ENCODE results near the gene TMEM186.

Gene TMEM186

DNA sequence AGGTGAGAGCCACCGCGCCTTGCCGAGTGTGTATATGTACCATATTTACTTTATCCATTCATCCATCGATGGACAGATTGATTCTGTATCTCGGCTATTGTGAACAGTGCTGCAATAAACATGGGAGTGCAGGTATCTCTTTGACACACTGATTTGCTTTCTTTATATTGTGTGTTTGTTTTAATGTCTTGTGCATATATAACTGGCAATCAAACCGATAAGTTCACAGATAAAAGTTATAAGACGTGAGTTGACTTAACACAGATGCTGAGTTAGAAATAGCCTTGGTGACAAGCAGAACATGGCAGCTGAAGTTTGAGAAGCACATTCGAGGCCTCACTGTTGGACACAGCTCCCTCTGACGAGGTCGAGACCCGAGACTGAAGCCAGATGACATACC, 23.2 kb downstream of the TMEM186 start:
- CTCF ChIA-PET = no interaction called here
- Mint-ChIP-seq H3K4me3 (no peak overlapping the region), H3K9me3 (no peaks in the 10 kb centered on the region)

DNA sequence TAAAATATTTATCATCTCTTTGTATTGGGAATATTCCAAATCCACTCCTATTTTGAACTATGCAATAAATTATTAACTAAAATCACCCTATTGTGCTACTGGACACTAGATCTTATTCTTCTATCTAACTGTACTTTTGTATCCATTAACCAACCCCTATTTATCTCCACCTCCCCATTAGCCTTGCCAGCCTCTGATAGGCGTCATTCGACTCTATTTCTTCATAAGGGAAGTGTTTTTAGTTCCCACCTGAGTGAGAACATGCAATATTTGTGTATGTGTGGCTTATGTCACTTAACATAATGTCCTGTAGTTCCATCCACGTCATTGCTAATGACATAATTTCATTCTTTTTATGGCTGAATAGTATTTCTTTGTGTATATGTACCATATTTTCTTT, 23.9 kb downstream of the TMEM186 start:
- no peaks in the 10 kb centered on the region for H3K27me3 Mint-ChIP-seq
- no peak overlapping the region for H3K4me3 Mint-ChIP-seq
- H3K4me1 Mint-ChIP-seq = no peaks in the 10 kb centered on the region
- H3K9me3 Mint-ChIP-seq = no peaks in the 10 kb centered on the region
- CTCF ChIA-PET = no interaction called here
- no peak for DNase-seq
- no peaks in the 10 kb centered on the region for H3K36me3 Mint-ChIP-seq
- no peak overlapping the region for H3K27ac Mint-ChIP-seq

More for the DNA sequence above, 23.2 kb downstream of the TMEM186 start:
- Mint-ChIP-seq H3K27me3 (no peaks in the 10 kb centered on the region), H3K4me1 (no peaks in the 10 kb centered on the region), H3K27ac (no peak overlapping the region), H3K36me3 (no peaks in the 10 kb centered on the region)
- no peak for DNase-seq

DNA sequence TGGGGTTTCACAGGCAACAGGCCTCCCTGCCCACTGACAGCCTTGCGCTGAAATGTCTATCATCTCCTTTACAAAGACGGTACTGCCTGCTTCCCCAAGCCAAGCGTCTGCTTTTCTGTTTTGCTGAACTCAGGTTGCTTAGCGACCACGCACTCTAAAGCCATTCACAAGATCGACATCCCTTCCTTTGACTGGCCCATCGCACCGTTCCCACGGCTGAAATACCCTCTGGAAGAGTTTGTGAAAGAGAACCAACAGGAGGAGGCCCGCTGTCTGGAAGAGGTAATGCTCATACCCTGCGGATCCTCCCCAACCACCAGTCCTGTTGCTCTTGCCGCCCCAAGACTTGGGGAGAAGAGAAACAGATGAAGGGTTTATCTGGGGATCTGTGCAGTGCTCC, 28.7 kb downstream of the TMEM186 start:
- Mint-ChIP-seq H3K4me3 (no peak overlapping the region), H3K27ac (no peak overlapping the region), H3K4me1 (no peaks in the 10 kb centered on the region), H3K9me3 (no peaks in the 10 kb centered on the region), H3K27me3 (no peaks in the 10 kb centered on the region), H3K36me3 (no peaks in the 10 kb centered on the region)
- CTCF ChIA-PET = no interaction called here
- DNase-seq = no peak

- H3K4me3 Mint-ChIP-seq = no peak overlapping the region
- H3K27me3 Mint-ChIP-seq = no peaks in the 10 kb centered on the region
- no peaks in the 10 kb centered on the region for H3K9me3 Mint-ChIP-seq
- CTCF ChIA-PET = no interaction called here
- H3K4me1 Mint-ChIP-seq = no peaks in the 10 kb centered on the region
- H3K36me3 Mint-ChIP-seq = no peaks in the 10 kb centered on the region
- H3K27ac Mint-ChIP-seq = no peak overlapping the region
- no peak for DNase-seq
Measured at GRCh38 chr16:8768283-8768682, 29.2 kb downstream of the TMEM186 start.

DNA sequence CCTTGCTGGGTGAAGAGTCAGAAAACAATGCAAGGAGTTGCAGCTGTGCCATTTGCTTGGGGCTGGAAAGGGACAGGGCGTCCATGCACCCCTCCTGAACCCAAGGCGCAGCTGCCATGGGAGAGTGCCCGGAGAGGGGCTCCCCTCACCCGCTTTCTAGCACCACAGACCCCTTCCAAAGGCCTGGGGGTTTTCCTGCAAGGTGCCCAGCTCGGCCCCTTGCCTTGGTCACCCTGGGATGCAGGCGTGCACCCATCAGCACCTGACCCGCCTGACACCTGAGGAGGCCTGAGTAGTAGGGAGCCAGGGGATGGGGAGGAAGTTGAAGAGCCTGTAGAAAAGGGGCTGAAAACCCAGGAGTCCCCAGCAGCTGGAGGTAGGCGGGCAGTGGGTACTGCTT, 30.3 kb downstream of the TMEM186 start:
- Mint-ChIP-seq H3K27ac (no peak overlapping the region), H3K27me3 (no peaks in the 10 kb centered on the region), H3K4me1 (no peaks in the 10 kb centered on the region), H3K9me3 (no peaks in the 10 kb centered on the region), H3K4me3 (no peak overlapping the region), H3K36me3 (no peaks in the 10 kb centered on the region)
- no peak for DNase-seq
- CTCF ChIA-PET = no interaction called here

DNA sequence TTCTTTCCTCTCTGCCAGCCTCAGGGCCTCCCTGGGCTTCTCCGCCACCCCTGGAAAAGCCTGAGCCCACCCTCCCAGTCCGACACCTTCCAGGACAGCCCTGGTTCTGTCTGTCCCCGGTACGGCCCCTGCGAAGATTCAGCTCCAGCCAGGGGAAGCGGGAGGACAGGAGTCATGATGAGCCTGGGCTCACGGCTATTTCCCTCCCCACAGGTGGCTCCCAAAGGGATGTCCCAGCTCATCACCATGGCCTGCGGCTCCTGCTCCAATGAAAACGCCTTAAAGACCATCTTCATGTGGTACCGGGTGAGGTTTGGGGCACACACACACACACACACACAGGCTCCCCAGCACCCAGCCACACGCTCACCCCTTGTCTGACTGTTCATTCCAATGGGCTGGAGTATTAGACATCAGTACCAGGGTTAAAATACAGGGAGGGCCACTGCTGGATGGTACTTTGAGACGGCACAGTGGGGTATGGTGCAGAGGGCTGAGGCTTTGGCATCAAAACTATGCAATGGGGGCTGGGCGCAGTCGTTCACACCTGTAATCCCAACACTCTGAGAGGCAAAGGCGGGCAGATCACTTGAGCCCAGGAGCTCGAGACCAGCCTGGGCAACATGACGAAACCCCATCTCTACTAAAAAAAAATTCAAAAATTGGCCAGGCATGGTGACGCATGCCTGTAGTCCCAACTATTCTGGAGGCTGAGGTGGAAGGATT, 32.8 kb downstream of the TMEM186 start:
- Mint-ChIP-seq H3K4me1 (no peaks in the 10 kb centered on the region), H3K27me3 (no peaks in the 10 kb centered on the region), H3K27ac (no peak overlapping the region), H3K9me3 (no peaks in the 10 kb centered on the region), H3K4me3 (no peak overlapping the region), H3K36me3 (no peaks in the 10 kb centered on the region)
- no peak for DNase-seq
- CTCF ChIA-PET = no interaction called here

GRCh38 chr16:8763899-8764298, 33.5 kb downstream of the TMEM186 start:
- CTCF ChIA-PET = no interaction called here
- no peaks in the 10 kb centered on the region for H3K27me3 Mint-ChIP-seq
- no peak overlapping the region for H3K27ac Mint-ChIP-seq
- no peaks in the 10 kb centered on the region for H3K9me3 Mint-ChIP-seq
- H3K4me3 Mint-ChIP-seq = no peak overlapping the region
- no peaks in the 10 kb centered on the region for H3K36me3 Mint-ChIP-seq
- DNase-seq = no peak
- no peaks in the 10 kb centered on the region for H3K4me1 Mint-ChIP-seq

DNA sequence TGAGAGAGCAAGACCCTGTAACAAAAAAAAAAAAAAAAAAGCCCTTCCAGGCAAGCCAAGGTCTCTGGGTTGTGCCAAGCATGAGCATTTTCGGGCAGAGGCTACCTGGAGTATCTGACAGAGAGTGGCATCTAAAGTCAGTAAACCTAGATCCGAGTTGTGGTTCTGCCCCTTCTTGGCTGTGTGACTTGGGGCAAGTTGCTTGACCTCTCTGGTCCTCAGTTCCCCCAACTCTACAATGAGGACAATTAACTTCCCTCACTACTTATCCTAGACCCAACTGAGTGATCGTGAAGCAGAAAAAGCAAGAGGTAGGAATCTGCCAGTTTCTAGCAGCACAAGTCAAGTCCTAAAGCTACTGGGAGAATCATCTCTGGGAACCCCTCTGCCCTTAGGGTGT, 34.4 kb downstream of the TMEM186 start:
- DNase-seq = no peak
- Mint-ChIP-seq H3K4me1 (no peaks in the 10 kb centered on the region), H3K27me3 (no peaks in the 10 kb centered on the region), H3K36me3 (no peaks in the 10 kb centered on the region), H3K9me3 (no peaks in the 10 kb centered on the region), H3K27ac (no peak overlapping the region), H3K4me3 (no peak overlapping the region)
- CTCF ChIA-PET = no interaction called here

GRCh38 chr16:8762254-8762653, 35.2 kb downstream of the TMEM186 start:
- no peak overlapping the region for H3K4me3 Mint-ChIP-seq
- no peaks in the 10 kb centered on the region for H3K27me3 Mint-ChIP-seq
- H3K4me1 Mint-ChIP-seq = no peaks in the 10 kb centered on the region
- no peaks in the 10 kb centered on the region for H3K36me3 Mint-ChIP-seq
- CTCF ChIA-PET = no interaction called here
- H3K27ac Mint-ChIP-seq = no peak overlapping the region
- no peak for DNase-seq
- no peaks in the 10 kb centered on the region for H3K9me3 Mint-ChIP-seq

GRCh38 chr16:8761078-8761477, 36.4 kb downstream of the TMEM186 start:
- H3K36me3 Mint-ChIP-seq = no peaks in the 10 kb centered on the region
- H3K27me3 Mint-ChIP-seq = no peaks in the 10 kb centered on the region
- no peak for DNase-seq
- CTCF ChIA-PET = no interaction called here
- H3K4me1 Mint-ChIP-seq = no peaks in the 10 kb centered on the region
- no peak overlapping the region for H3K4me3 Mint-ChIP-seq
- H3K9me3 Mint-ChIP-seq = no peaks in the 10 kb centered on the region
- H3K27ac Mint-ChIP-seq = no peak overlapping the region

GRCh38 chr16:8760021-8760420, 37.4 kb downstream of the TMEM186 start:
- Mint-ChIP-seq H3K27ac (no peak overlapping the region), H3K4me1 (no peaks in the 10 kb centered on the region)

DNA sequence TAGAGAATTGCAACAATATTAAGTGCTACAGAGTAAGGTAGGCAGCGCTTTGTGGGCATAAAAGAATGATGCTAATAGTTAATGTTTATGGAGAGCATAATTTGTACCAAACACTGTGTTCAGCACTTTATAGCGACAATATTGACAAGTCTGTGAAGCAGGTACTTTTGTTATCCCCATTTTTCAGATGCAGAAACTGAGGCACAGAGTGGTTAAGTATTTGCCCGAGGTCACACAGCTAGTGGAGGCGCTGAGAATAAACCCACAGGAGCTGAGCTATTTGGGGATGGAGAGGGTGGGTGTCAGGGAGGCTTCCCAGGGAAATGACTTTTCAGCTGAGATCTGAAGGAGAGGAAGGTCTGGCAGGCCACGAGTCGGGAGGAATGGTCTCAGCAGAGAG, 39.4 kb downstream of the TMEM186 start:
- CTCF ChIA-PET = no interaction called here
- H3K27me3 Mint-ChIP-seq = no peaks in the 10 kb centered on the region
- H3K27ac Mint-ChIP-seq = no peak overlapping the region

More at GRCh38 chr16:8760021-8760420, 37.4 kb downstream of the TMEM186 start:
- DNase-seq = no peak
- no peak overlapping the region for H3K4me3 Mint-ChIP-seq
- no peaks in the 10 kb centered on the region for H3K9me3 Mint-ChIP-seq
- CTCF ChIA-PET = no interaction called here
- no peaks in the 10 kb centered on the region for H3K27me3 Mint-ChIP-seq
- no peaks in the 10 kb centered on the region for H3K36me3 Mint-ChIP-seq

DNA sequence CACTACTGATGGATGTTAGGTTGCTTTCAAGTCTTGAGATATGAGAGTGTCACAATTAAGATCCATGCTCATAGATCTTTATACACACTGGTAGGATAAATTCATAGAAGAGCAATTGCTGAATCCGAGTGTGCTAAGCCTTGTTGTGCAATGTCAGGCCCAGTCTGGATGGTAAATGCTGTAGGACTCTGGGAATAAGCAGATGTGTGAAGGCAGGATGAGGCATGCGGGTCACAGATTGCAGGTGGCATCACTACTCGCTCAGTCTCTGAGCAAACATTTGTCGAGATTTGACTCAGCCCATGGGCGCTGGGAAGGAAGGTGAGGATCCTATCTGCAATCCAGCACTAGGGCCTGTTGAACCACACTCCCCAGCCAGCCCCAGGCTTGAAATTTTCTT, 40.7 kb downstream of the TMEM186 start:
- no peaks in the 10 kb centered on the region for H3K9me3 Mint-ChIP-seq
- no peaks in the 10 kb centered on the region for H3K36me3 Mint-ChIP-seq
- H3K4me1 Mint-ChIP-seq = no peaks in the 10 kb centered on the region
- CTCF ChIA-PET = no interaction called here
- no peaks in the 10 kb centered on the region for H3K27me3 Mint-ChIP-seq
- no peak overlapping the region for H3K4me3 Mint-ChIP-seq
- DNase-seq = no peak
- H3K27ac Mint-ChIP-seq = no peak overlapping the region

More for the DNA sequence above, 39.4 kb downstream of the TMEM186 start:
- no peak for DNase-seq
- no peaks in the 10 kb centered on the region for H3K4me1 Mint-ChIP-seq
- no peaks in the 10 kb centered on the region for H3K36me3 Mint-ChIP-seq
- no peak overlapping the region for H3K4me3 Mint-ChIP-seq
- H3K9me3 Mint-ChIP-seq = no peaks in the 10 kb centered on the region

DNA sequence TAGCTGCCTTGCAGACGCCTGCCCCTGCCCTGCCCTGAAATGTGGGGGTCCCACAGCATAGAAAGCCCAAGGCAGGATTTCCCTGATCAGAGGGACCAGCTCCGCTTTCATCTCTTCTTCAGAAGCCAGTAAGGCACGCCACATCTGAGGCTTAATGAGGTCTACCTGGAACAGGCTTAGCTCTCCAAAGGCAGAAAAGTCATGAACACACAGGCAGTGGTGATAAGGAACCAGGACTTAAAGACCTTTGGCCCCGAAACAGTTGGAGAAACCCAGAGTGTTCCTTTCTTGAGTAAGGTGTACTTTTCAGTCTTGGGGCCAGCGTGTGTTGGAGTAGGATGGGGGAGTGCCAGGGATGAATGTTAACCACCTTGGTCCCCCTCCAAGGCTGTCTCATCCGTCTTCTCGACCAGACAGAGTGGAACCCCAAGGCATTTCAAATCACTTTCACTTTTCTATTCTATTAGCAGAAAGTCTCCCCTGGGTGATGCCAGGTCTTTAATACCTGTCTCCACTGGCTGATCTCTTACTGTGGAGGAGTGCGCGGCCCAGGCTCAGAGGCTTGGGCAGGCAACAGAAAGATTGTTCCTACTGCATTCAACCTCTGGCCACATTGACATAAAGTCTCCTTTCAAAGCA, 43.9 kb downstream of the TMEM186 start:
- no peak overlapping the region for H3K4me3 Mint-ChIP-seq
- no peaks in the 10 kb centered on the region for H3K27me3 Mint-ChIP-seq
- CTCF ChIA-PET = no interaction called here
- H3K9me3 Mint-ChIP-seq = no peaks in the 10 kb centered on the region
- H3K36me3 Mint-ChIP-seq = no peaks in the 10 kb centered on the region
- no peak for DNase-seq
- no peaks in the 10 kb centered on the region for H3K4me1 Mint-ChIP-seq
- H3K27ac Mint-ChIP-seq = no peak overlapping the region

DNA sequence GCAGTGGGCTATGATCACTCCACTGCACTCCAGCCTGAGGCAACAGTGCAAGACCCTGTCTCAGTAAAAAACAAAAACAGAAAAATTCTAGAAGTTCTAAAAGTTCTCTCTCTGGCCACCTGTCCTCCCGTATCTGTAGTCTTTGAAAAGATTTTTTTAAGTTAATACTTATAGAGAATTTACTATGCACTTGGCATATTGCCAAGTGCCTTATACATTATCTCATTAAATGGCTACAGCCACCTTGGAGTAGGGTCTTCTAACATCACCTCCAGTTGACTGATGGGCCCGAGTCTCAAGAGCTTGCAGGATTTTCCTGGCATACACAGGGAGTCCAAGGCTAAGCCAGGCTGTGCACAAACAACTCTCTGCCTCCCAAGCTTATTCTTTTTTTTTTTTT, 44.7 kb downstream of the TMEM186 start:
- Mint-ChIP-seq H3K27me3 (no peaks in the 10 kb centered on the region), H3K4me1 (no peaks in the 10 kb centered on the region), H3K36me3 (no peaks in the 10 kb centered on the region), H3K9me3 (no peaks in the 10 kb centered on the region), H3K27ac (no peak overlapping the region), H3K4me3 (no peak overlapping the region)
- CTCF ChIA-PET = no interaction called here
- DNase-seq = no peak

Measured in activated naive CD4-positive, alpha-beta T cell treated with anti-CD3 and anti-CD28 coated beads, Interleukin-2, amount 10 ng/mL, durations not matched to agents 7 days and 5 days (primary cell).